ENCODE measurements around the gene RERE.
"Not testable (repeated sequence)": the region's sequence is repeated elsewhere in the genome, so short reads cannot be mapped to it uniquely, and the experiment has no call there.

The RERE gene

DNA sequence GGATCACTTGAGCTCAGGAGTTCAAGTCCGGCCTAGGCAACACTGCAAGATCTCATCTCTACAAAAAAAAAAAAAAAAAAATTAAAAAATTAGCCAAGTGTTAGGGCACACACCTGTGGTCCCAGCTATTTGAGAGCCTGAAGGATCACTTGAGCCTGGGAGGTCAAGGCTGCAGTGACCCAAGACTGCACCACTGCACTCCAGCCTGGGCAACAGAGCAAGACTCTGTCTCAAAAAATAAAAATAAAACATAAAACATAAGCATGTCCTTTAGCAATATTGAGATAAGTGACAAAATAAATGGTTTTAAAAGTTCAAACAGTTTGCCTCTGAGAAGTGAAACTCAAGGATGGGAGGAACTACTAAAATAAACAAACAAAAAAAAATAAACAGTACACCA, 101.2 kb downstream of the RERE start:
- no peak for DNase-seq (ENCODE audit: low spot score)

DNA sequence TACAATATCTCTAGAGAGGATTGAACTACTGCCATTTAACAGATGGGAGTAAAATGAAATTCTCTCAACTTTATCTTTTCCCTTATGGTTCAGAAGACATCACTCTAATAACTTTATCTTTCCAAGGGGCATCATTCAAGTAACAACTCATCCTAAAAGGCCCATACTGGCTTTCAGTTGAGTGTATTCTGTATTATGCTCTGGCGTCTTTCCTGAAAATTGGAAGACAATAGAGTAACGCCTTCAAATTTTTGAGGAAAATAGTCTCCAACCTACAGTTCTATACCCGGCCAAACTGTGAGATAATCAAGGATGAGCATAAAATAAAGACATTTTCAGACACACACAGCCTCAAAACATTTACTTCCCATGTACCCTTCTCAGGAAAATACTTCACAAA, 103.3 kb downstream of the RERE start:
- DNase-seq (ENCODE audit: low spot score), result no peak

DNA sequence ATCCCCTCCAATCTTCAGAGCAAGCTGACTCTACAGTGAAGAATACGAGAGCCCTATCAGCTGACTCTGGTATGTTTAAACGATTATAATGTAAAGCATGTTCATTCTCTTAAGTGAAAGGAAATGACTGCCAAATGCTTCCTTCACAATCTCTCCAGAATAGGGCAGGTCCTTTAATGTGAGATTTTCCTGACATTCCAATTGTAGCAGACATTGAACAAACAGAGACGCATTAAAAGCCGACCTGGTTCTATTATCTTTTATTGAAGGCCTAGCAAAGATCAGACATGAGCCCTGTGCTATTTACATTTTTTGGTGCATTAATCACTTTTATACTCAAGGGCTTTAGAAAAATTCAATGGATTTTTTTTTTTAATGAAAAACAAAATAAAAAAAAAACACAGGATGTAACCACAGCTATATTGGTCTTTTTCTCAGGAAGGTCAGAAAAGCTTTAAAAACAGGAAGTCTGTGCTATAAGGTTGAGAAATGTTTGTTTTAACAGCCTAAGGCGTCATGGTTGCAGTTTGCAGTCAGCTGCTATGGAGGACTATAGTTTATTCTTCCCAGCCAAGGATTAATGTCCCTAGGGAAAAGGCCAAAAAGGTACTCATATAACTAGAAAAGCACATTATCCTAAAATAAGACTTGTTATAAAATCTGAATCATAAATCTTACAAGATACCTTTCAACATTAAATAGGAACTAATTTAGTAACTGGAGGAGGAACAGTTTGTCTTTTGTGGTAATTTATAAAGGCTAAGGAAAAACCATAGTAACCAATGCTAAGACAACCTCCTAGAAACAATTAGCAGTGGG, 104.8 kb downstream of the RERE start:
- DNase-seq (ENCODE audit: low spot score), result peak; percentile 42

DNA sequence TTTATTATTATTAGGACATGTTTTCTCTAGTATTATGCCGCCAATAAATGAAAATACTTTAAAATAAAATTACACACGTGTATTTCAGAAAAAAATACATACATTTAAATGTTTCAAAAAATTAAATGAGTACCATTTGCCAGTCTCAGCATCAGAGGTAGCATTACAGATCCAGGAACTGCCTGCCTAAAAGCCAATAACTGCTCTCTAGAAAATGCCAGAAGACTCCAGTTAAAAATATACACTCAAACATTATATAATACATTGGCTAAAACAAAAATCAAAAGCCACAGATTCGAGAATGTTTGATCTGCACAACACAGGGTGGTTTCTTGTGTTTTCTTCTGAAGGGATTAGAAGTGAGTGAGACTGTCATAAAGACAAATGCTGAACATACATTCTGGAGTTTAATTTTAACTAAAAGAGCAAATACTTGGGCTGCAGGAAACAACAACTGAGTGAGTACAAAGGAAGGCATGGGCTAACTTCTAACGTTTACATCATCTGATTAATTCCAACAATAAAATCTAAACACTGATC, 105.5 kb downstream of the RERE start:
- no peak for DNase-seq (ENCODE audit: low spot score)

DNA sequence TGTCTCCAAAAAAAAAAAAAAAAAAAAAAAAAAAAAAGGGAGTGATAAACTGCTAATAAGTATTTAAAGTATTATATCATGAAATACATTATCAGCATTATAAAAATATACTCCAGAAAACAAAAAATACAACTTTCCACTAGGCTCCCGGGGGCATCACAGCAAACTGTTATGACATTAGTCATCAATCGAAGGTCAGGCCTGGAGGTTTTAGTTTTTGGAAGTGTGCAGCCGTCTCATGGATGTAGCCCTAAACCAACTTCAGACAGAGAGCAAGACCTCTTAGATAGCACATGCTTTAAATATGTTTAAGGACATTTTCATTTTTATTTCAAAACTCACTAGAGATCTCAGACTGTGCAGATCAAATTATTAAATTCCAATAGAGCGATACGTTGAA, 106.3 kb downstream of the RERE start:
- no peak for DNase-seq (ENCODE audit: low spot score)

DNA sequence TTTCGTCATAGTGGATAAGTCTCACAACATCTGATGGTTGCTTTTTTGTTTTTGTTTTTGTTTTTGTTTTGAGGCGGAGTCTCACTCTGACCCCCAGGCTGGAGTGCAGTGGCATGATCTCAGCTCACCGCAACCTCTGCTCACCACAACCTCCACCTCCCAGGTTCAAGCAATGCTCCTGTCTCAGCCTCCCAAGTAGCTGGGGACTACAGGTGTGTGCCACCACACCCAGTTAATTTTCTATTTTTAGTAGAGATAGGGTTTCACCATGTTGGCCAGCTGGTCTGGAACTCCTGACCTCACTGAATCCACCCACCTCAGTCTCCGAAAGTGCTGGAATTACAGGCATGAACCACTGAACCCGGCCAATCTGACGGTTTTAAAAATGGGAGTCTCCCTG, 109.2 kb downstream of the RERE start:
- no peak for DNase-seq (ENCODE audit: low spot score)

DNA sequence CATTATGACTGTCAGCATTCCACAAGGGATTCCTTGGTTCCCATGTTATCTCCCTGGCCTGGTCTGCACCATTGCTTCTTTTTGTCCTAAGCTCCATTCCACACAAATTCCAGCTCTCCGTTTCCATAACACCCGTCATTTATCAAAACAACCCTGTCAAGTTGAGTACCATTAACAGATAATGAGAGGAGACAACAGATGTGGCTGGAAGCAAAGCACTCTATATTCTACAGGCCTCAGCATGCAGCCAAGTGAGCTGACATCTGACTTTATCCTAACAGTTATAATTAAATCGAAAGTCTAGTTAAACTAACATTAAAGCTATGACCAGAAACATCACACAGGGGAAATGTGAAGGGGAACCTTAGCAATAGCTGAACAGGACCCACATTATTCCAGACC, 110.4 kb downstream of the RERE start:
- DNase-seq (ENCODE audit: low spot score), result no peak

DNA sequence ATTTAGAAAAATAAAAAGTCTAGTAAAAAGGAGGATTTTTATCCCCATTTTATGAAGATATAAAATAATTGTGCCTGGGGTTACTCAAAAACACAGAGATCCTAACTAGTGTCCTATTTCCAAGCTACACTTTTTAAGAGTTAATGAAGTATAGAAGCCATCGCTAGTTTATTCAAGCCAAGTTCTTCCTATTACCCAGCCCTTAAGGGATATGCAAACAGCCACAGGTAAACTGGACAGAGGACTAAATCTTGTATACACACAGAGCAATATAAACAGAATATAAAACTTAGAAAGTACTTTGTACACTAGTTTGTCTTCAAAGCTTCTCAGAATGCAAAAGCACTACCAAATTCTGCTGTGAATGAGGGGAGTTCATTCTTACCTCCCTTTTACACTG, 111.1 kb downstream of the RERE start:
- DNase-seq (ENCODE audit: low spot score), result no peak

DNA sequence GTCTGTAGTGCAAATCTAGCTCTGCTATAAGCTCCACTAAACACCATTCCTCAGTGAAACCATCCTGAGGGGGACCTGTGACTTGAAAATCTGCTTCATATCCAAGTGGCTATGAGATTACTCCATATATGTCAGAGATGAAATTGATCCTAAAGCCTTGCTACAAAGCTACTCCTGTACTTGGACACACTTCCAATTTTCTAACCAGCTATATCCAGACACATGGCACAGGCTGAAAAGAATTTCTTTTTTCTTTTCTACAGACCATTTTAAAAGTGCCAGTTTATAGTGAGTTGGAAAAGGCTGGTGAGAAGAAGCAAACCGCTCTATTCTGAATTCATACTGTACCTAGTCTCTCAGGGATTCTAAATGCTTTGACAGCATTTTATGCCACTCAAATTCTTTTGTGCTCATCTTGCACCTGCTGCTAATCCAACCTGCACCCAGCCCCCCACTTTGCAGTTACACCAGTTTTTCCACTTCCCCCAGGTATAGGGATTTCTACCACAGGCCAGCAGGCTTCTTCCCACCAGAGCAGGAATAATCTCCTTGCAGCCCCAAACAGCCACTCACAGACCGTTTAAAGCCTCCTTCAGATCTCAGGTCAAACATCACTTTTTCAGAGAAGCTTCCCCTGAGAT, 112.5 kb downstream of the RERE start:
- no peak for DNase-seq (ENCODE audit: low spot score)

DNA sequence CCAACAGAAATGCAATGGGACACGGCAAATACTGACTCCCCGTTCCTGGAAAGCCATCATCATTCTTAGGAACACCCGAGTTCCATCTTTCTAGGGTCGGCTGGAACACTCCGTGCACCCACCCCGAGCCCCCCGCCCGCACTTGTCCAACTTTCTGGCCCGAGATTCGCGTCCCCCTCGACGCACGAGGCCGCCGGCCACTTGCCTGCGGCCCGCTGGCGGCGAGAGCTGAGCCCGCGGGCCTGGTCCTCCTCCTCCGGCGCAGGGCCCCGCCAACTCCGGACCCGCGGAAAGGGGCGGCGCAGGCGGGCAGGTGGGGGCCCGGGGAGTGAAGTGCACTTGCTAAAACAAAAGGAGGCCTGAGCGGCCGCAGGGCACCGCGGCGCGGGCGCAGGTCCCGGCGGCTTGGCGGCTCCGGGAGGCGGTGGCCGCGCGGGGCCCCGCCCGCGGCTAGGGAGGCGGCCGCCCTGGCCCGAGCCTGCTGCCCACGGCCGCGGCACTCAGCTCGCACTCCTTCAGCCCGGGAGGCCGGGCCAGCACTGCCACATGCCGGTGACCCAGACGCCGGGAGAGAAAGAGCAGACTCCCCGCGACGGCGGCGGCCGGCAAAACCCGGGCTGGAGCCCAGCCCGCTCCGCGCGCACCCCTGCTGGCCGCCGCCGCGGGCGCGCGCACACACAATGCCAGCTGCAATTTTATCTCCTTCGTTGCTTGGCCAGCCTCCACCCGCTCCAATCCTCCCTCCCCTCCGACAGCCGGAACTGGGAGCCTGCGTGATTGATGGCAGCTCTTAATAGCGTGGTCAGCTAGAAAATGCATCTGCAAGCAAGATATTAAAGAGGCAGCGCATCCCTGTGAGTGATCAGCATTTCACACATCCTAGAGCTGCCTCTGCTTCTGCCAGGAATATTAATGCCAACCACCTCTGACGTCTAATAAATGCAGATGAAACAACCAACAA, 114.3 kb downstream of the RERE start:
- DNase-seq (ENCODE audit: low spot score), result peak; percentile 86

DNA sequence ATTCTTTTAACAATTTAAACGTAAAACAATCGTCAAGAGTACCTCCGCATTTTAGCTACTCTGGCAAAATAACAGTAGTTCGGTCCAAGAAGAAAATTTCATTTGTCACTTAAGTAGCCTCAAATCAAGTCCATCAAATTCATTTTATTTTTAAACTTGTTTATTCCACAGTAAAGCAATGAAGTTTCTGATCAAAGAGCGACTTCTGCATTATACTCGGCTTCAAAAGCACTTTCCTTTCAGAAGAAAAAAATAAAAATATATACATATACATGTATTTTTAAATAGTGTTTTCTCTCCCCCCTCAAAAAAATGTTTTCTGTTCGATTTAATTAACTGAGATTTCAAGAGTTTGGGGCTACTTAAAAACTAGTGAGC, 115.0 kb downstream of the RERE start:
- DNase-seq (ENCODE audit: low spot score), result no peak

DNA sequence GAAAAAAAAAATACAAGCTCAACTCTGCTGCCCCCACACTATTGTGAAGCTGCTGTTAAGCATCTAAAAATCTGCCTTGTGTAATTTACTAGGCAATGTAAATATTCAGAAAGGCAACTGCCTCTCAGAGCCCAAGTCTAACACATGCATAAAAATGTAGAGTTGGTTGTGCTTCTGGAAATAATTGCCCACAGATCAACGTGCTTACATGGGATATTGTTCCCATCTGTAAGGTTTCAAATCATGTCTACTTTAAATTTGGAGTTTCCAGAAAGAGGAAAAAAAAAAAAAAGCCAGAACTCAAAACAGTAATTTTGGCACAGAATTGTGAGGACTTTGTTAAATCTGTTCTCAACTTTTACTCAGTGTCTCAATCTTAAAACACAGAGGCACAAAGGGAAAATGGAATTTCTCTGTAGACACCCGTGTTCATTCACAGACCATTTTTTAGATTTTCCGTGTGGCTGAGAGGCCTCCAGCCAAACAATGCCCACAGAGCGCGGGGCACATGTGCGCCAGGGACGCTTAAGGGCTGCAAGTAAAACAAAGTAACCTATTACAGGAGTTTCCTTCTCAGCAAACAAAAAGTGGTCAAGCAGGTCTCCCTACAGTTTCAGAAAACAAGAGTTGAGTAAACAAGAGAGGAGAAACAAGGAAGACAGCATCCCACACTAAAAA, 115.5 kb downstream of the RERE start:
- DNase-seq (ENCODE audit: low spot score), result no peak

DNA sequence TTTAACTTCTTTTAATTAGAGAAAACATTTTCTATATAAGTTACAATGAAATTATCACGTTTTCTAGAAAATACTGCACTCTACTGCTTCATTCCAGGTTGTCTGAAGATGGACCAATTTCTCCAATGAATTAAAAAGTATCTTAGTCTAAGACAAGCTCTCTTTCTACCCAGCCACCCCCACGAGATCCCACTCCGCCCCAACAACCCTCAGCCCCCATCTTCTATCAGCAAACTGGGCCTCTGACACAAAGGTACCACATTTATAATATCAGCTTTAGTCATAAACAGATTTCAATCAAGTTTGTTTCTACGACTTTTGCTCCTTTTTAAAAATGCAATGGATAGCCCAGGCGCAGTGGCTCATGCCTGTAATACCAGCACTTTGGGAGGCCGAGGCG, 117.8 kb downstream of the RERE start:
- DNase-seq (ENCODE audit: low spot score), result no peak

DNA sequence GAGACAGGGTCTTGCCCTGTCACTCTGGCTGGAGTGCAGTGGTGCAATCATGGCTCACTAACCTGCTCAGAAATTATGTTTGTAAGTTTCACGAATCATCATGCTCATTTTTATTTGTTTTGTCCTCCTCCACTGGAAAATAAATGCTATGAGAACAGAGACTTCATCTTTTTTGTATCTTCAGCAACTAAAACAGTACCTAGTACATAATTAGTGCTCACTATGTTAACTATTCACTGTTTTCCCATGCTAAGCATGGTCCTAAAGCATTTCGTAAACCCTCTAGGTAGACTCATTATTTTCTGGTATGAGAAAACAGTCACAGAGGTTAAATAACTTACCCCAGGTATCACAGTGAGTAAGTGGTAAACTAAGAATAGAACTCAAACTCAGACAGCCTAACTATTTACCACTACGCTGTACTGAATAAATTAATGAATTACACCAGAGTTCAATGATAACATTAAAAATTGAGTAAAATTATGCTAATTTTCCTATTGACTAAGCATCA, 118.4 kb downstream of the RERE start:
- DNase-seq (ENCODE audit: low spot score), result no peak

DNA sequence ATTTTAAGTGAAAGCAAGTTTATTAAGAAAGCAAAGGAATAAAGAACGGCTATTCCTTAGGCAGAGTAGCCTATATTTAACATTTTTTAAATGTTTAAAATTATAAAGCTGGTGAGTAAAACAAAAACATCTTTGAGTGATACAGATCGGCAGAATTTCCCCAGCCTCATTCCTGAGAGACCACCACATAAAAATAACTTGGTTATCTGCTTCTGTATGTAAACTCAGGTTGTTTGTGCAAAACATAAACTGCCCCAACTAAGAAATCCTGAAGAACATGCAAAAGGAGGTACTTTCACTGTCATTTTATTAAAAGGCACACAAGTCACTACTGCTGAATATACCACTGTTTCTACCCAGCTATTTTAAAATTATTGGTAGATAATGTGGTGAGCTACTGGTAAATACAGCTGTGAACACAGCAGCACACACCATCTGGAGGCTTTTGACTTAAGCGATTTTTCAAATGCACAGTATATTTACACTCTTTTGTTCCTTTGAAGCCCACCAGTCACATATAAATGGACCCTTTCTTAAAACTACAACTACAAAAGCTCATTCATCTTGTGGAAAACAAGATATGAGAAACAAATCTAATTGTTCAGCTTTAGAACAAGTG, 119.3 kb downstream of the RERE start:
- no peak for DNase-seq (ENCODE audit: low spot score)

DNA sequence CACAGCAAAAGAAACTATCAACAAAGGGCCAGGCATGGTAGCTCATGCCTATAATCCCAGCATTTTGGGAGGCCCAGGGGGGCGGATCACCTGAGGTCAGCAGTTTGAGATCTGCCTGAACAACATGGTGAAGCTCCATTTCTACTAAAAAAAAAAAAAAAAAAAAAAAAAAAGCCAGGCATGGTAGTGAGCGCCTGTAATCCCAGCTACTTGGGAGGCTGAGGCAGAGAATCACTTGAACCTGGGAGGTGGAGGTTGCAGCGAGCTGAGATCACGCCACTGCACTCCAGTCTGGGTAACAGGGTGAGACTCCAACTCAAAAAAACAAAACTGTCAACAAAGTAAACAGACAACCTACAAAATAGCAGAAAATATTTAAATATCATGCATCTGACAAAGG, 122.0 kb downstream of the RERE start:
- DNase-seq (ENCODE audit: low spot score), result not testable (repeated sequence)

DNA sequence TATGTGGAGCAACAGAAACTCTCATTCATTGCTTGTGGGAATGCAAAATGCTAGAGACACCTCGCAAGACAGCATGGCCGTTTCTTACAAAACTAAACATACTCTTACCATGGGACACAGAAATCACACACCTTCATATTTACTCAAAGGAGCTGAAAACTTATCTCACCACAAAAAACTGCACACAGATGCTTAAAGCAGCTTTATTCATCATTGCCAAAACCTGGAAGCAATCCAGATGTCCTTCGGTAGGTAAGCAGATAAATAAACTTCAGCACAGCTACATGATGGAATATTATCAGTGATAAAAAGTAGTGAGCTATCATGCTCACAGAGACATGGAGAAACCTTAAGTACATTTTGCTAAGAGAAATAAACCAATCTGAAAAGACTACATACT, 124.3 kb downstream of the RERE start:
- no peak for DNase-seq (ENCODE audit: low spot score)

DNA sequence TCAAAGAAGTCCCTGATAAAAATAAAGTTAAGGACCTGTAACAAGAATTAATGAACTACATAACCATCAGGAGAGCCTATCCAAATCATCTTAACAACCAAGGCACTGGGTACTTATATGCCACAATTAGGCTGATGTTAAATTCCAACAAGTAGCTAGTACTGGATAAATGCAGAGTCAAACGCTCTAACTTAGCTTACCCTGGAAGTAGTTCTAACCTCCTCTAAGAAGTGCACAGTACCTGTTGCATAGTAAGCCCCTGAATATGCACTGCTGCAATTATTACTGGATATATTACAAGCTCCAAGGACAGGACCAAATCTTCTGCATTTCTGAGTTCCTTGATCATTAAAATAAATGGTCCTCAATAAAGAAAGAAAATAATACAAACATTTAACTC, 125.8 kb downstream of the RERE start:
- no peak for DNase-seq (ENCODE audit: low spot score)

DNA sequence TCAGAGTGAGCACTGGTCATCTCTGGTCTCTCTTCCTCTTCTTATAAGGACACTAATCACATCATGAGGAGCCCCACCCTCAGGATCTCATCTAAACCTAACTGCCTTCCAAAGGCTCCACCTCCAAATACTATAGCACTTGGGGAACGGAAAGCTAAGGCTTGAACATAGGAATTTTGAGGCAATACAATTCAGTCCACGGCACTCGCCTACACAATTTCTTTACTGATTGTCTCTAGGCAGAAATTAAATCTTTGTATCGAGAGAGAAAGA, 127.3 kb downstream of the RERE start:
- no peak for DNase-seq (ENCODE audit: low spot score)

DNA sequence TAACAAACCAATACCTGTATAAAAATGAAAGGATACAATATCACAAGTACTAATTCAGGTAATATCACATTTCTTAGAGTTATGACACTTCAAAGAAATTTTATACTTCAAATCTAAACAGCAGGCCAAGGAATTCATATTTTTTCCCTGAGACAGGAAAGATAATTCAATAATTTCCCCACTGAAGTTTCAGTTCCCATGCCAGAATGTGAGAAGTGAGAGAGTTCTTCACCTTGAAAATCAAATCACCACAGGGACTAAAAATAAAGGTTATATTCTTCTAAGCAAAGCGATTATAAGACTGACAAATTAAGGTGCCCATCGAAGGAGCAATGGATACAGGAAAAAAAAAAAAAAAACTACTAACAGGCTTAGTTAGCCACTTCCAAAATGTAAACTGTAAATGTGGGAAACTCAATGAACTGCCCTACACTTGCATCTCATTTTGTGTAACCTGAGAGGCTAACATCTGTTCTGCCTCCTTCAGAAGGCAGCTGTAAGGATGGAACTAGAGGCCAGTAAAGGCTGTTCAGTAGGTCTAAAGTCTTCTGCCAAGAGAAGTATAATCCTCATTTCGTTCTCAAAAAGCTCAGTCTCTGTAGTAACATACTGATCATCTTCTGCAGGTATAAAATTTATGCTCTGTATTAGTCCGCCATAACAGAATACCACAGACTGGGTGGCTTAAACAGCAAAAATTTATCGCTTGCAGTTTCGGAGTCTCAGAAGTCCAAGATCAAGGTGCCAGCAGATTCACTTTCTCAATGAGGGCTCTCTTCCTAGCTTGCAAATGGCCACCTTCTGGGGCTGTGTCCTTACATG, 127.8 kb downstream of the RERE start:
- no peak for DNase-seq (ENCODE audit: low spot score)

DNA sequence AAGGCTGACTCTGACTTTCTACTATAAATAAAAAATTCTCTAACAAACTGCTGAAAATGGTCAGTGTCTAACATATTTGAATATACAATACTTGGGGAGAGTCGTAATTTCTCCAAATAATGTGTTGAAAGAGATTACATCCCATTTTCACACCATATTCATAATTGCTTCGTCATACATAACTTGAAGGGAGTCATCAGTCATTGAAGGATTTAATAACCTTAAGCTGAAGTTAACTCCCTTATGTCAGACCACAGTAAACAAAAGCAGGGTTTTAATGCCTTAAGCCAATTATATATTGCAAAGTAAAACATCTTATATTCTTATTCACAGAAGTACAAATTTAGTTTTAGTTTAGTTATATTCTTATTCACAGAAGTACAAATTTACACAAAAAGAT, 129.9 kb downstream of the RERE start:
- no peak for DNase-seq (ENCODE audit: low spot score)

Data from germinal center (tissue), 1 donor.